ENCODE results near the gene ENTPD3.

GRCh38 chr3:40407007-40407406 lies 20.0 kb downstream of the ENTPD3 start:
- TF ChIP-seq CTCF (optimal IDR thresholded peaks at IDR 0.05 in 1 of 3, IDR thresholded peaks at IDR 0.05 in 1 of 3, conservative IDR thresholded peaks at IDR 0.05 in 1 of 3; ENCODE audit: extremely low read depth in 1 of 3, insufficient read depth in 2 of 3, low read length in 3 of 3) (no peak), EZH2 (IDR thresholded peaks at IDR 0.05; ENCODE audit: low read length) (no peak)

Measured in keratinocyte (primary cell).